Naive thymus-derived CD4-positive, alpha-beta T cell (primary cell): Measurements from ENCODE around the gene ZNF708. TPM values are rescaled to one million over a fixed set of nuclear protein-coding genes. Genes with fewer than 3 reads are reported as not detected.
"Not testable (repeated sequence)": the region's sequence is repeated elsewhere in the genome, so short reads cannot be mapped to it uniquely, and the experiment has no call there.

Experiments used
- ATAC-seq: fragments of 150-1000 bp; cut with Tn5 transposase; 2 replicates; pipeline ENCODE4 v1.10.0; 2021; ENCODE audit warnings: mild to moderate bottlenecking, moderate library complexity
- CTCF ChIA-PET: fragments of 350-600 bp; sonication (Branson Sonifier 250); formaldehyde crosslinking; loops from one replicate; lab custom pipeline; 2021; ENCODE audit warnings: antibody characterized with exemption; lab: Charles Lee
- POLR2A ChIA-PET: fragments of 350-600 bp; sonication (Branson Sonifier 250); formaldehyde crosslinking; loops from one replicate; lab custom pipeline; 2021; ENCODE audit warnings: antibody characterized with exemption, inconsistent platforms; lab: Charles Lee
- DNase-seq, 9 donors: peaks; one replicate each; pipeline versions ENCODE4 v3.0.0 to v3.0.0-alpha.2; 2020 to 2022; ENCODE audit warnings: mixed read lengths in 1 of 9
- H3K27ac ChIP-seq: one replicate; pipeline ENCODE4 v1.7.0; 2013; ENCODE audit warnings: mild to moderate bottlenecking, low read depth, low read length, moderate library complexity
- H3K27me3 ChIP-seq, 2 donors: one replicate each; pipeline ENCODE4 v1.7.0; 2013; ENCODE audit warnings: low read length in 2 of 2, mild to moderate bottlenecking in 2 of 2, moderate library complexity in 2 of 2; ENCODE audit not compliant: control insufficient read depth in 2 of 2, insufficient read depth in 2 of 2
- H3K36me3 ChIP-seq, 3 experiments: 1 replicate in 2 of 3; 2 replicates in 1 of 3; pipeline ENCODE4 v1.7.0; 2013; ENCODE audit warnings: low read length in 3 of 3, mild to moderate bottlenecking in 3 of 3, moderate library complexity in 1 of 3; ENCODE audit not compliant: insufficient read depth in 3 of 3, control insufficient read depth in 2 of 3
- H3K4me1 ChIP-seq, 2 donors: one replicate each; pipeline ENCODE4 v1.7.0; 2013; ENCODE audit warnings: low read length in 2 of 2, mild to moderate bottlenecking in 2 of 2, moderate library complexity in 1 of 2; ENCODE audit not compliant: control insufficient read depth in 2 of 2, insufficient read depth in 2 of 2
- H3K4me3 ChIP-seq: 2 replicates; pipeline ENCODE4 v1.7.0; 2013; ENCODE audit warnings: mild to moderate bottlenecking, low read length
- H3K9me3 ChIP-seq, 3 experiments: 1 replicate in 2 of 3; 2 replicates in 1 of 3; pipeline ENCODE4 v1.7.0; 2013; ENCODE audit warnings: low read length in 3 of 3; ENCODE audit not compliant: control insufficient read depth in 2 of 3
- H3K27ac Mint-ChIP-seq, 9 donors: one replicate each; pipeline ENCODE4 v1.8.0; 2020 to 2022; ENCODE audit warnings: mixed read lengths in 9 of 9, mild to moderate bottlenecking in 8 of 9, moderate library complexity in 5 of 9, inconsistent platforms in 2 of 9
- H3K27me3 Mint-ChIP-seq, 5 donors: one replicate each; pipeline ENCODE4 v1.8.0; 2021 to 2022; ENCODE audit warnings: mixed read lengths in 5 of 5, mild to moderate bottlenecking in 1 of 5
- H3K36me3 Mint-ChIP-seq, 5 donors: one replicate each; pipeline ENCODE4 v1.8.0; 2020 to 2022; ENCODE audit warnings: mixed read lengths in 5 of 5, mild to moderate bottlenecking in 3 of 5, inconsistent platforms in 1 of 5
- H3K4me1 Mint-ChIP-seq, 7 donors: one replicate each; pipeline ENCODE4 v1.8.0; 2020 to 2022; ENCODE audit warnings: mixed read lengths in 7 of 7, mild to moderate bottlenecking in 3 of 7, inconsistent platforms in 1 of 7
- H3K4me3 Mint-ChIP-seq, 10 donors: one replicate each; pipeline ENCODE4 v1.8.0; 2020 to 2022; ENCODE audit warnings: mild to moderate bottlenecking in 10 of 10, mixed read lengths in 10 of 10, moderate library complexity in 6 of 10, inconsistent platforms in 2 of 10
- H3K9me3 Mint-ChIP-seq, 11 donors: one replicate each; pipeline ENCODE4 v1.8.0; 2020 to 2022; ENCODE audit warnings: mixed read lengths in 11 of 11, mild to moderate bottlenecking in 4 of 11, inconsistent platforms in 1 of 11, moderate library complexity in 1 of 11
- intact Hi-C, 2 donors: fragments of 100-400 bp; cut with micrococcal nuclease; formaldehyde crosslinking; loops; one replicate each; pipeline ENCODE4 v1.15.1; 2023
- polyA plus RNA-seq, 2 donors: library from polyadenylated mRNA; unstranded; fragments of 300-500 nt; fragmentation: Illumina TruSeq; gene quantifications; one replicate each; pipeline ENCODE4 v1.2.3, GENCODE V29; 2021
- total RNA-seq, 6 experiments: library from RNA in 5 of 6; stranded (reverse) in 5 of 6; gene quantifications; 1 replicate in 5 of 6; 2 replicates in 1 of 6; pipeline ENCODE4 v1.2.3 and lab custom pipeline; 2021 to 2026

ZNF708 gene
- total and polyA plus RNA-seq, 7 experiments from 2014 or later, result 14.2 to 48.0 (median 24.2) TPM

DNA sequence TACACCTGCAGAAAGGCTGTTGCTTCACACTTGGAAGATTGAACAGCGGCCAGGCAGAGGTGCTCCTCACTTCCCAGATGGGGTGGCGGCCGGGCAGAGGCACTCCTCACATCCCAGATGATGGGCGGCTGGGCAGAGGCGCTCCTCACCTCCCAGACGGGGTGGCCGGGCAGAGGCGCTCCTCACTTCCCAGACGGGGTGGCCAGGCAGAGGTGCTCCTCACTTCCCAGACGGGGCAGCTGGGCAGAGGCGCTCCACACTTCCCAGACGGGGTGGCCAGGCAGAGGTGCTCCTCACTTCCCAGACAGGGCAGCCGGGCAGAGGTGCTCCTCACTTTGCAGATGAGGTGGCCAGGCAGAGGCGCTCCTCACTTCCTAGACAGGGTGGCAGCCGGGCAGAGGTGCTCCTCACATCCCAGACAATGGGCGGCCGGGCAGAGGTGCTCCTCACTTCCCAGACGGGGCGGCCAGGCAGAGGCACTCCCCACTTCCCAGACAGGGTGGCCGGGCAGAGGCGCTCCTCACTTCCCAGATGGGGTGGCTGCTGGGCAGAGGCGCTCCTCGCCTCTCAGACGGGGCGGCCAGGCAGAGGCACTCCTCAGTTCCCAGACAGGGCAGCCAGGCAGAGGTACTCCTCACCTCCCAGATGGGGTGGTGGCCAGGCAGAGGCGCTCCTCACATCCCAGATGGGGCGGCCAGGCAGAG is 69.6 kb downstream of the ZNF708 start:
- Mint-ChIP-seq H3K36me3 (peaks cover 0 to 11% (median 0%) of the 10 kb centered on the region in 5 donors), H3K9me3 (peaks cover 0 to 48% (median 24%) of the 10 kb centered on the region in 11 donors)
- CTCF ChIA-PET, ATAC-seq, POLR2A ChIA-PET, H3K4me1 Mint-ChIP-seq, H3K27ac ChIP-seq, H3K4me3 Mint-ChIP-seq, H3K36me3 ChIP-seq, H3K27me3 Mint-ChIP-seq, H3K4me3 ChIP-seq, DNase-seq, H3K27me3 ChIP-seq, intact Hi-C loops, H3K4me1 ChIP-seq, H3K27ac Mint-ChIP-seq: not testable (repeated sequence)
- peaks cover 0 to 14% (median 0%) of the 10 kb centered on the region in 3 experiments for H3K9me3 ChIP-seq

DNA sequence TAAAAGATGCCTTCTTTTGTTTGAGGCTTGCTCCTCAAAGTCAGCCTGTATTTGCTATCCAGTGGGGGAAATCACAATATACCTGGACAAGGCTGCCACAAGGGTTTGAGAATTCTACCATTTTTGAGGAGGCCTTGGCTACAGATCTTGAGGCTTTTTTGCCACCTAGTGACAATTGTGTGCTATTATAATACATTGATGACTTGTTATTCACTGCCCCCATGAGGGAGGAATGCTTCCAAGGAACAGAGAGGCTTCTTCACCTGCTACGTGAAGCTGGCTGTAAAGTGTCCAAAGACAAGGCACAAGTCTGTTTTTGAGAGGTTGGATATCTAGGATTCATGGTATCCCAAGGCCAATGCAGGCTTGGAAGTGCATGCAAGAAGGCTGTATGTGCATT is 72.5 kb downstream of the ZNF708 start:
- DNase-seq, result no peak
- Histone ChIP-seq H3K36me3 (no peaks in the 10 kb centered on the region), H3K27me3 (no peaks in the 10 kb centered on the region), H3K4me3 (no peak overlapping the region), H3K9me3 (peaks cover 0 to 10% (median 0%) of the 10 kb centered on the region in 3 experiments), H3K4me1 (no peaks in the 10 kb centered on the region), H3K27ac (no peak overlapping the region)
- ChIA-PET POLR2A (no interaction called here), CTCF (no interaction called here)
- intact Hi-C loops, result no loop called here
- no peak for ATAC-seq
- Mint-ChIP-seq H3K9me3 (peaks cover 0 to 30% (median 12%) of the 10 kb centered on the region in 11 donors), H3K27ac (no peak overlapping the region), H3K4me1 (no peaks in the 10 kb centered on the region), H3K36me3 (no peaks in the 10 kb centered on the region), H3K4me3 (no peak overlapping the region), H3K27me3 (no peaks in the 10 kb centered on the region)

Other genes starting within 250 kb of the ZNF708 start
- 10 to 100 TPM in 4 of 5 experiments, 1 to 10 TPM in 1; 7.4 to 22.3 (median 13.3) TPM for gene ZNF714, start 247.2 kb downstream of the ZNF708 start, total RNA-seq
- 10 to 100 TPM in 1 of 2 donors, 1 to 10 TPM in 1; 7.9 to 14.4 TPM for gene ZNF714, start 247.2 kb downstream of the ZNF708 start, polyA plus RNA-seq
- 10 to 100 TPM; 19.1 to 36.8 (median 25.4) TPM for gene ZNF431, start 187.4 kb downstream of the ZNF708 start, total RNA-seq
- gene ZNF431, start 187.4 kb downstream of the ZNF708 start, polyA plus RNA-seq, result 10 to 100 TPM; 10.1 to 15.4 TPM
- gene ZNF738, start 29.6 kb upstream of the ZNF708 start, total RNA-seq, result 10 to 100 TPM in 1 of 5 experiments, 1 to 10 TPM in 4; 6.4 to 11.4 (median 9.8) TPM
- 1 to 10 TPM; 2.6 to 4.2 TPM for gene ZNF738, start 29.6 kb upstream of the ZNF708 start, polyA plus RNA-seq
- gene ZNF493, start 67.7 kb upstream of the ZNF708 start, total RNA-seq, result 10 to 100 TPM; 19.7 to 78.3 (median 34.6) TPM
- 10 to 100 TPM; 28.5 to 34.8 TPM for gene ZNF493, start 67.7 kb upstream of the ZNF708 start, polyA plus RNA-seq
- gene ZNF429, start 176.2 kb upstream of the ZNF708 start, total RNA-seq, result 10 to 100 TPM in 4 of 5 experiments, 1 to 10 TPM in 1; 6.4 to 30.7 (median 25.0) TPM
- 10 to 100 TPM; 36.8 to 37.1 TPM for gene ZNF429, start 176.2 kb upstream of the ZNF708 start, polyA plus RNA-seq